SK-N-SH (cell line): ENCODE measurements around the gene TRAPPC12.

Source experiments
- CHD2 ChIP-seq: fragments of 150-350 bp; IDR thresholded peaks from 2 replicates; pipeline ENCODE4 v1.6.1; 2018; ENCODE audit warnings: low read length; ENCODE audit not compliant: partially characterized antibody
- EZH2phosphoT487 ChIP-seq: fragments of 200-600 bp; sonication (generic); IDR thresholded peaks from 2 replicates; pipeline ENCODE4 v1.6.1; 2017; ENCODE audit warnings: low read depth, mixed run types, mild to moderate bottlenecking, antibody characterized with exemption, moderate library complexity, borderline replicate concordance
- POLR2AphosphoS5 ChIP-seq: IDR thresholded peaks from 2 replicates; pipeline ENCODE4 v1.6.1; 2012; ENCODE audit warnings: low read depth, low read length
- RFX5 ChIP-seq: IDR thresholded peaks from 2 replicates; pipeline ENCODE4 v1.6.1; 2012; ENCODE audit warnings: mild to moderate bottlenecking, improper control_type of control experiment, low read length
- SIN3A ChIP-seq: IDR thresholded peaks from 2 replicates; pipeline ENCODE4 v1.6.1; 2012; ENCODE audit warnings: low read depth, mild to moderate bottlenecking, low read length, moderate library complexity, borderline replicate concordance
- TEAD4 ChIP-seq: IDR thresholded peaks from 2 replicates; pipeline ENCODE4 v1.4.0; 2012; ENCODE audit warnings: mild to moderate bottlenecking, borderline replicate concordance; ENCODE audit not compliant: insufficient read depth
- YY1 ChIP-seq: IDR thresholded peaks from 2 replicates; pipeline ENCODE4 v1.4.0; 2012; ENCODE audit warnings: low read depth, mild to moderate bottlenecking
- TF ChIP-seq, protein P1 (sequence below): fragments of 200-600 bp; sonication (generic); IDR thresholded peaks from 2 replicates; pipeline ENCODE4 v1.6.1; 2017; ENCODE audit warnings: antibody characterized with exemption, mild to moderate bottlenecking, moderate library complexity
- TF ChIP-seq, protein P2 (sequence below): IDR thresholded peaks from 2 replicates; pipeline ENCODE4 v1.4.0; 2012; ENCODE audit warnings: low read depth

DNA sequence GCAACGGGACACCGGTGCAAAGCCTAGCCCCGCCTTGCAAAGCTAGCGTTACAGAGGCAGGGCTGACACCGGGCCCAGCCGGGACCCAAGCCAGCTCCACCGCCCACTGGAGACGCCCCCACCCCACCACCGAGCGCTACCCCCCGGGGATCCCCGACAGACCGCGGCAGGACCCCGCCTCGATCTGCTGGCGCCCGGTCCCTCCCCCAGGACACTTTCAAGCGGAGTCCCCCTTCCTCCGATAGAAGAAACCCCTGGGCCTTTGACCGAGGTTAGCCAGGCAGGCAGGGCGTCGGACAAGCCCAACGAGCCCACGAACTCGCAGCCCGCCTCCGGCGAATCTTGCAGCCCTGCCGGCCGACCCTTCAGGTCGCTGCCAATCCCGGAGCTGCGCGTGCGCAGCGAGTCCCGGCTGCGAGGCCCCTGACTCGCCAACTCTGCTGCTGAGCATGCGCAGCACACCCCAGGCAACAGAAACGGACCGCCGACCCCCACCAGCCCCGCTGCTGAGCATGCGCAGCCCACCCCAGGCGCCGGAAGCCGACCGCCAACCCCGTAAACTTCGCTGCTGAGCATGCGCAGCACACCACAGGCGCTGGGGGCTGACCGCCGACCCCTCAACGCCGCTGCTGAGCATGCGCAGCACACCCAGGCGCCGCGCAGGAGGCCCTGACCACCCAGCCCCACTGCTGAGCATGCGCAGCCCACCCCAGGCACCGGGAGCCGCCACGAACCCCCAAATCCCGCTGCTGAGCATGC, 139.2 kb downstream of the TRAPPC12 start:
- TF ChIP-seq RFX5 = no peak
- TF ChIP-seq, protein P1, sequence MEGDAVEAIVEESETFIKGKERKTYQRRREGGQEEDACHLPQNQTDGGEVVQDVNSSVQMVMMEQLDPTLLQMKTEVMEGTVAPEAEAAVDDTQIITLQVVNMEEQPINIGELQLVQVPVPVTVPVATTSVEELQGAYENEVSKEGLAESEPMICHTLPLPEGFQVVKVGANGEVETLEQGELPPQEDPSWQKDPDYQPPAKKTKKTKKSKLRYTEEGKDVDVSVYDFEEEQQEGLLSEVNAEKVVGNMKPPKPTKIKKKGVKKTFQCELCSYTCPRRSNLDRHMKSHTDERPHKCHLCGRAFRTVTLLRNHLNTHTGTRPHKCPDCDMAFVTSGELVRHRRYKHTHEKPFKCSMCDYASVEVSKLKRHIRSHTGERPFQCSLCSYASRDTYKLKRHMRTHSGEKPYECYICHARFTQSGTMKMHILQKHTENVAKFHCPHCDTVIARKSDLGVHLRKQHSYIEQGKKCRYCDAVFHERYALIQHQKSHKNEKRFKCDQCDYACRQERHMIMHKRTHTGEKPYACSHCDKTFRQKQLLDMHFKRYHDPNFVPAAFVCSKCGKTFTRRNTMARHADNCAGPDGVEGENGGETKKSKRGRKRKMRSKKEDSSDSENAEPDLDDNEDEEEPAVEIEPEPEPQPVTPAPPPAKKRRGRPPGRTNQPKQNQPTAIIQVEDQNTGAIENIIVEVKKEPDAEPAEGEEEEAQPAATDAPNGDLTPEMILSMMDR = no peak
- TF ChIP-seq YY1 = no peak
- peak; percentile 96 for TF ChIP-seq POLR2AphosphoS5
- no peak for TF ChIP-seq TEAD4
- TF ChIP-seq SIN3A = no peak; the same call in 1 of the 2 replicates
- TF ChIP-seq EZH2phosphoT487 = no peak
- TF ChIP-seq, protein P2, sequence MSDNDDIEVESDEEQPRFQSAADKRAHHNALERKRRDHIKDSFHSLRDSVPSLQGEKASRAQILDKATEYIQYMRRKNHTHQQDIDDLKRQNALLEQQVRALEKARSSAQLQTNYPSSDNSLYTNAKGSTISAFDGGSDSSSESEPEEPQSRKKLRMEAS = no peak; the same call in 1 of the 2 replicates
- no peak for TF ChIP-seq CHD2
